ENCODE data around the gene ZNF385A.

Gene ZNF385A

DNA sequence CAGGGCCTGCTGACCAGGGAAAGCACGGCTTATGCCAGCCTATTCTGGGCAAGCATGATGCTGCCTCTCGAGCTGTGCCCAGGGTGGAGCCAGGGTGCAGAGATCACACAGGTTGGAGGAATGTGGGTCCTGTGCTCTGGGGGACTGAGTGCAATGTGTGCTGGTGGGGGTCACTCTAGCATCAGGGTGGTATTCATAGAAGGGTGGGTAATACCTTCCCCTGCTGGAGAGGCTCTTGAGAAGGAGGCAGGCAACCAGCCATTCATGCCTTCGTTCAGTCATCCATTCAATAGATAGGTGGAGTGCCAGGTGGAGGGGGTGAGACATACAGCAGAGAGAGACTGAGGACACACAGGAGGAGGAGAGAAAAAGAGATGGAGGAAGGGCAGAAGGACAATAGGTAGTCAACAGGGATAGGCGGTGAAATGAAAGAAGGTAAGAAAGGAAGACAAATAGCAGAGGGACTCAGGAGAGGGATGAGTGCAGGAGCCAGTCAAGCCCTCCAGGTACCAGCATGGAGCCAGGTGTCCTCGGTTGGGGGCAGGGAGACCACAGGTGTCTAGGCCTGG lies 5.2 kb upstream of the ZNF385A start:
- TF ChIP-seq, protein P1, sequence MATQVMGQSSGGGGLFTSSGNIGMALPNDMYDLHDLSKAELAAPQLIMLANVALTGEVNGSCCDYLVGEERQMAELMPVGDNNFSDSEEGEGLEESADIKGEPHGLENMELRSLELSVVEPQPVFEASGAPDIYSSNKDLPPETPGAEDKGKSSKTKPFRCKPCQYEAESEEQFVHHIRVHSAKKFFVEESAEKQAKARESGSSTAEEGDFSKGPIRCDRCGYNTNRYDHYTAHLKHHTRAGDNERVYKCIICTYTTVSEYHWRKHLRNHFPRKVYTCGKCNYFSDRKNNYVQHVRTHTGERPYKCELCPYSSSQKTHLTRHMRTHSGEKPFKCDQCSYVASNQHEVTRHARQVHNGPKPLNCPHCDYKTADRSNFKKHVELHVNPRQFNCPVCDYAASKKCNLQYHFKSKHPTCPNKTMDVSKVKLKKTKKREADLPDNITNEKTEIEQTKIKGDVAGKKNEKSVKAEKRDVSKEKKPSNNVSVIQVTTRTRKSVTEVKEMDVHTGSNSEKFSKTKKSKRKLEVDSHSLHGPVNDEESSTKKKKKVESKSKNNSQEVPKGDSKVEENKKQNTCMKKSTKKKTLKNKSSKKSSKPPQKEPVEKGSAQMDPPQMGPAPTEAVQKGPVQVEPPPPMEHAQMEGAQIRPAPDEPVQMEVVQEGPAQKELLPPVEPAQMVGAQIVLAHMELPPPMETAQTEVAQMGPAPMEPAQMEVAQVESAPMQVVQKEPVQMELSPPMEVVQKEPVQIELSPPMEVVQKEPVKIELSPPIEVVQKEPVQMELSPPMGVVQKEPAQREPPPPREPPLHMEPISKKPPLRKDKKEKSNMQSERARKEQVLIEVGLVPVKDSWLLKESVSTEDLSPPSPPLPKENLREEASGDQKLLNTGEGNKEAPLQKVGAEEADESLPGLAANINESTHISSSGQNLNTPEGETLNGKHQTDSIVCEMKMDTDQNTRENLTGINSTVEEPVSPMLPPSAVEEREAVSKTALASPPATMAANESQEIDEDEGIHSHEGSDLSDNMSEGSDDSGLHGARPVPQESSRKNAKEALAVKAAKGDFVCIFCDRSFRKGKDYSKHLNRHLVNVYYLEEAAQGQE (IDR thresholded peaks at IDR 0.05; ENCODE audit: insufficient read depth in 1 of 2, low read depth in 2 of 2, low read length in 2 of 2) = no peak
- TF ChIP-seq TAF1 (IDR thresholded peaks at IDR 0.05; ENCODE audit: borderline replicate concordance, insufficient read depth, low read length) (no peak), SIN3A (IDR thresholded peaks at IDR 0.05; ENCODE audit: borderline replicate concordance, insufficient read depth, low read length) (no peak), FOXP2 (optimal IDR thresholded peaks at IDR 0.05; ENCODE audit: borderline replicate concordance, extremely low read depth, extremely low read length, insufficient read depth) (no peak), POLR2AphosphoS5 (IDR thresholded peaks at IDR 0.05; ENCODE audit: low read depth, low read length) (no peak)

DNA sequence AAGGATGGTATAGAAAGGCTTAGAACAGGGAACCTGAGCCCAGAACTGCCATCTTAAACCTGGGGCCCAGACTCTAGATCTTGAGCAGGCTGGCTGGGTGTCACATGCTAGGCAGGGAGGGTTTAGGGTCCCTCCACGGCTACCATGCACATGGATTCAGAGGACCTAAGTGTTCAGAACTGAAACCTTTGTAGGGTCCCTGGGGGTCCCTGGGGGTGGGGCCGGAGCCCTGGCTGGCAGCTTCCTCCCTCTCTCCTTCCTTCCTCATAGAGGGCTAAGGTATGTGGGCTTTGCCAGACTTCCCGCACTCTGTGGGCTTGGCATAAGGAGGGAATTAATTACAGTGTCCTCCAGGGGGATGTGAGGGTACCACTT lies 4.6 kb upstream of the ZNF385A start:
- TF ChIP-seq POLR2AphosphoS5 (IDR thresholded peaks at IDR 0.05; ENCODE audit: low read depth, low read length) (no peak), FOXP2 (optimal IDR thresholded peaks at IDR 0.05; ENCODE audit: borderline replicate concordance, extremely low read depth, extremely low read length, insufficient read depth) (no peak), SIN3A (IDR thresholded peaks at IDR 0.05; ENCODE audit: borderline replicate concordance, insufficient read depth, low read length) (no peak), TAF1 (IDR thresholded peaks at IDR 0.05; ENCODE audit: borderline replicate concordance, insufficient read depth, low read length) (no peak)
- TF ChIP-seq, protein P1 (IDR thresholded peaks at IDR 0.05; ENCODE audit: insufficient read depth in 1 of 2, low read depth in 2 of 2, low read length in 2 of 2) = no peak

GRCh38 chr12:54388237-54389133 lies 4.0 kb upstream of the ZNF385A start:
- TF ChIP-seq SIN3A (IDR thresholded peaks at IDR 0.05; ENCODE audit: borderline replicate concordance, insufficient read depth, low read length) = no peak
- no peak for TF ChIP-seq TAF1 (IDR thresholded peaks at IDR 0.05; ENCODE audit: borderline replicate concordance, insufficient read depth, low read length)
- TF ChIP-seq, protein P1 (IDR thresholded peaks at IDR 0.05; ENCODE audit: insufficient read depth in 1 of 2, low read depth in 2 of 2, low read length in 2 of 2) = no peak
- TF ChIP-seq FOXP2 (optimal IDR thresholded peaks at IDR 0.05; ENCODE audit: borderline replicate concordance, extremely low read depth, extremely low read length, insufficient read depth) = no peak
- TF ChIP-seq POLR2AphosphoS5 (IDR thresholded peaks at IDR 0.05; ENCODE audit: low read depth, low read length) = no peak

- TF ChIP-seq, protein P1 (IDR thresholded peaks at IDR 0.05; ENCODE audit: insufficient read depth in 1 of 2, low read depth in 2 of 2, low read length in 2 of 2) = no peak
- TF ChIP-seq TAF1 (IDR thresholded peaks at IDR 0.05; ENCODE audit: borderline replicate concordance, insufficient read depth, low read length) = no peak
- no peak for TF ChIP-seq POLR2AphosphoS5 (IDR thresholded peaks at IDR 0.05; ENCODE audit: low read depth, low read length)
- TF ChIP-seq SIN3A (IDR thresholded peaks at IDR 0.05; ENCODE audit: borderline replicate concordance, insufficient read depth, low read length) = no peak
- TF ChIP-seq FOXP2 (optimal IDR thresholded peaks at IDR 0.05; ENCODE audit: borderline replicate concordance, extremely low read depth, extremely low read length, insufficient read depth) = no peak
These were observed 2.6 kb upstream of the ZNF385A start for GRCh38 chr12:54387114-54387467.

Measured in PFSK-1 (cell line).